NT2/D1 (cell line): ENCODE measurements around the gene LMBRD2.

Source experiments
- SUZ12 ChIP-seq: IDR thresholded peaks from 2 replicates; pipeline ENCODE4 v1.6.1; 2011; ENCODE audit not compliant: insufficient read length, insufficient read depth; ENCODE audit errors: extremely low read depth
- ZNF274 ChIP-seq: IDR thresholded peaks from 2 replicates; pipeline ENCODE4 v1.6.1; 2011; ENCODE audit warnings: mild to moderate bottlenecking, low read depth, low read length

GRCh38 chr5:36060420-36060887 lies 91.2 kb downstream of the LMBRD2 start:
- TF ChIP-seq SUZ12: no peak
- TF ChIP-seq ZNF274: no peak
